Measurements from ENCODE around the gene MRPS15.

MRPS15 gene

GRCh38 chr1:36458910-36459309 is 5.3 kb downstream of the MRPS15 start:
- TF ChIP-seq CTCF (IDR thresholded peaks at IDR 0.05; ENCODE audit: low read depth, low read length): no peak
- DNase-seq (ENCODE audit: low read depth in 2 of 2): no peak
- no peak overlapping the region for H3K4me3 ChIP-seq (replicated peaks in 1 of 2; ENCODE audit: low read depth in 2 of 2, low read length in 2 of 2)

- H3K4me3 ChIP-seq (replicated peaks in 1 of 2; ENCODE audit: low read depth in 2 of 2, low read length in 2 of 2): no peak overlapping the region
- DNase-seq (ENCODE audit: low read depth in 2 of 2): no peak
- no peak for TF ChIP-seq CTCF (IDR thresholded peaks at IDR 0.05; ENCODE audit: low read depth, low read length)
Measured at GRCh38 chr1:36457691-36458090, 6.5 kb downstream of the MRPS15 start.

- DNase-seq (ENCODE audit: low read depth in 2 of 2): no peak
- H3K4me3 ChIP-seq (replicated peaks in 1 of 2; ENCODE audit: low read depth in 2 of 2, low read length in 2 of 2): no peak overlapping the region
- no peak for TF ChIP-seq CTCF (IDR thresholded peaks at IDR 0.05; ENCODE audit: low read depth, low read length)
Measured at GRCh38 chr1:36456391-36456928, 7.7 kb downstream of the MRPS15 start.

- no peak overlapping the region for H3K4me3 ChIP-seq (replicated peaks in 1 of 2; ENCODE audit: low read depth in 2 of 2, low read length in 2 of 2)
- DNase-seq (ENCODE audit: low read depth in 2 of 2): no peak
- TF ChIP-seq CTCF (IDR thresholded peaks at IDR 0.05; ENCODE audit: low read depth, low read length): no peak
Measured at GRCh38 chr1:36455386-36455785, 8.8 kb downstream of the MRPS15 start.

- H3K4me3 ChIP-seq (replicated peaks in 1 of 2; ENCODE audit: low read depth in 2 of 2, low read length in 2 of 2): no peak overlapping the region
- TF ChIP-seq CTCF (IDR thresholded peaks at IDR 0.05; ENCODE audit: low read depth, low read length): no peak
- no peak for DNase-seq (ENCODE audit: low read depth in 2 of 2)
Measured at GRCh38 chr1:36453600-36454388, 10.4 kb downstream of the MRPS15 start.

GRCh38 chr1:36453051-36453450 is 11.1 kb downstream of the MRPS15 start:
- H3K4me3 ChIP-seq (replicated peaks in 1 of 2; ENCODE audit: low read depth in 2 of 2, low read length in 2 of 2): no peak overlapping the region
- no peak for DNase-seq (ENCODE audit: low read depth in 2 of 2)
- no peak for TF ChIP-seq CTCF (IDR thresholded peaks at IDR 0.05; ENCODE audit: low read depth, low read length)
